ENCODE results near the gene SMYD2.

DNA sequence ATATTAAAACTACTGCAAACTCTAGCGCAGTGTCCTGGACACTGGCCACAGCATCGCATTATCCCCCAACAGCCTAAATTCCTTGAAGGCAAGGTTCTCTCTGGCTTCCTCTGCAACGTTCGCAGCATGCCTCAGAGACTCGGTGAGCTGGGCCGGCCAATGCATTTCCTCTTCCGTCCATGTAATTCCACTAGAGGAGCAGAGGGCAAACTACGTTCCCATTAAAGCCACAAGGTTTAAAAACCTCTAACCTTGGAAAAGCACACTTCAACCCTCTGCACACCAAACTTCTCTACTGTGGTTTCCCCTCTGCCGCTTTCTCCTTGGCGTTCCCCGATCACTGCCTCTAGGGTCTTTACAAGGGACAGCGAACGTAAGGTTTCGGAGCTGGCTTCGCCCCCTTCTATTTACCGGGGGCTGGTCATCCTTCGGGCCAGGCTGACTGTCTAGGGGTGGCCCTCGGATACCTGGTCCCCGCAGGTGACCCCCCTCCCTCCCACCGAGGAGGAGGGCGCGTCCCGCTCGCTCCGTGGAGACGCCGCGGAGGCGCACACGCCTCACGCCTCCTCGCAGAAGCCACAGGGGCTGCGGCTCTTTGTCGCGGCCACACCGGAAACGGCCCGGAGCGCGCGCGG, 456 bp upstream of the SMYD2 start:
- TF ChIP-seq SUZ12 (IDR thresholded peaks at IDR 0.05) (no peak), TARDBP (IDR thresholded peaks at IDR 0.05) (no peak)
